ENCODE measurements around the gene TPRG1. TPM values are rescaled to one million over a fixed set of nuclear protein-coding genes. Genes with fewer than 3 reads are reported as not detected.

The TPRG1 gene
- total RNA-seq, 2 donors from 2014 or later = 2.1 to 4.6 TPM

- no peak for ATAC-seq
- 41 to 49% methylated on average over 6 of the region's 6 CpGs for WGBS, 2 donors
These were observed 30.8 kb downstream of the TPRG1 start for GRCh38 chr3:189202583-189202982.

DNA sequence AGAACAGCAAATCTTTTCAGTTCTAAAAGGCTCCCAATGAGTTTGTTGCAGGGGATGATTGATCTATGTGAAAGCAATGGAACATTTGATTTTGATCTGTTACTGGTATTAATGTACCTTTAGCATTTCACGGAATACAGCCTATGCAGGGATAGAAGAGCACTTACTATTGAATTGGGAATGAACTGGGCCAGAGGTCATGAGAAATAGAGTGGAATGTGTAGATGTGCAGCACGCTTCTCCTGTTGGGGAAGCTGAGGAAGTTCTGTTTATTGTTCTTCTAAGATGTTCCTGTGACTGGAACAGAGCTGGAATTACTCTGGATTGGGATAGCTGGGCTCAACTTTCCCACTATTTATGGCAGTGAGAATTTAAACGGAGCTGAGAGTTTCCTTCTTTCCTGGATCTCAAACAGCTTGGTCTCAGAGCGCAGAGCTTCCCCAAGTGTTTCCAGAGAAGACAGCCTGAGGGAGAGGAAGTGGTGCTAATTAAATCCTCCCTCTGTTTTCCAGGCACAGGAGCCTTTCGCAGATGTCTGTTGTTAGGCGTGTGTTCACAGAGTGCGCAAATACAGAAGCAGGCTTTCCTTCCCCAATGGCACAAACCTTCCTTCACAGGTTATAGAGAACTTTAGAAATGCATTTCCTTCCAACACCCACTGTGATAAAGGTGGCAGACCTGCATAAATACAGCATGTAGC is 32.5 kb downstream of the TPRG1 start:
- TF ChIP-seq POLR2A (IDR thresholded peaks at IDR 0.05) (no peak), CTCF (IDR thresholded peaks at IDR 0.05) (no peak)
- 70 to 81% methylated on average over 7 of the region's 7 CpGs for WGBS, 2 donors
- no peak for DNase-seq

More at GRCh38 chr3:189202583-189202982, 30.8 kb downstream of the TPRG1 start:
- no peak for DNase-seq
- no peak for TF ChIP-seq CTCF (IDR thresholded peaks at IDR 0.05)
- TF ChIP-seq POLR2A (IDR thresholded peaks at IDR 0.05) = no peak
- H3K36me3 ChIP-seq (replicated peaks in 1 of 2; ENCODE audit: insufficient read depth in 1 of 2, low read depth in 2 of 2) = no peaks in the 10 kb centered on the region
- H3K27ac ChIP-seq = no peak overlapping the region
- intact Hi-C loops (cut with DNase I) = no loop called here
- no peak overlapping the region for H3K4me3 ChIP-seq
- H3K27me3 ChIP-seq = no peaks in the 10 kb centered on the region
- H3K9me3 ChIP-seq = no peaks in the 10 kb centered on the region
- H3K4me1 ChIP-seq = no peaks in the 10 kb centered on the region

GRCh38 chr3:189204937-189205336 is 33.2 kb downstream of the TPRG1 start:
- WGBS, 2 donors = 64 to 68% methylated on average over 2 of the region's 2 CpGs
- no peaks in the 10 kb centered on the region for H3K4me1 ChIP-seq
- no peaks in the 10 kb centered on the region for H3K36me3 ChIP-seq (replicated peaks in 1 of 2; ENCODE audit: insufficient read depth in 1 of 2, low read depth in 2 of 2)
- no peak overlapping the region for H3K27ac ChIP-seq
- ATAC-seq (no peak), DNase-seq (no peak)
- no peaks in the 10 kb centered on the region for H3K9me3 ChIP-seq
- no peaks in the 10 kb centered on the region for H3K27me3 ChIP-seq
- TF ChIP-seq POLR2A (IDR thresholded peaks at IDR 0.05) (no peak), CTCF (IDR thresholded peaks at IDR 0.05) (no peak)
- intact Hi-C loops (cut with DNase I) = no loop called here
- no peak overlapping the region for H3K4me3 ChIP-seq

More for the DNA sequence above, 32.5 kb downstream of the TPRG1 start:
- no peak for ATAC-seq
- Histone ChIP-seq H3K4me1 (no peaks in the 10 kb centered on the region), H3K27me3 (no peaks in the 10 kb centered on the region), H3K9me3 (no peaks in the 10 kb centered on the region), H3K27ac (no peak overlapping the region), H3K36me3 (replicated peaks in 1 of 2; ENCODE audit: insufficient read depth in 1 of 2, low read depth in 2 of 2) (no peaks in the 10 kb centered on the region), H3K4me3 (no peak overlapping the region)
- intact Hi-C loops (cut with DNase I) = no loop called here

- WGBS, 2 donors = 62 to 75% methylated on average over 4 of the region's 4 CpGs
- Histone ChIP-seq H3K4me3 (no peak overlapping the region), H3K27me3 (no peaks in the 10 kb centered on the region), H3K36me3 (replicated peaks in 1 of 2; ENCODE audit: insufficient read depth in 1 of 2, low read depth in 2 of 2) (no peaks in the 10 kb centered on the region), H3K27ac (no peak overlapping the region), H3K4me1 (no peaks in the 10 kb centered on the region), H3K9me3 (no peaks in the 10 kb centered on the region)
- intact Hi-C loops (cut with DNase I) = no loop called here
- ATAC-seq (no peak), DNase-seq (no peak)
- no peak for TF ChIP-seq POLR2A (IDR thresholded peaks at IDR 0.05)
- no peak for TF ChIP-seq CTCF (IDR thresholded peaks at IDR 0.05)
These were observed 38.5 kb downstream of the TPRG1 start for GRCh38 chr3:189210251-189210770.

DNA sequence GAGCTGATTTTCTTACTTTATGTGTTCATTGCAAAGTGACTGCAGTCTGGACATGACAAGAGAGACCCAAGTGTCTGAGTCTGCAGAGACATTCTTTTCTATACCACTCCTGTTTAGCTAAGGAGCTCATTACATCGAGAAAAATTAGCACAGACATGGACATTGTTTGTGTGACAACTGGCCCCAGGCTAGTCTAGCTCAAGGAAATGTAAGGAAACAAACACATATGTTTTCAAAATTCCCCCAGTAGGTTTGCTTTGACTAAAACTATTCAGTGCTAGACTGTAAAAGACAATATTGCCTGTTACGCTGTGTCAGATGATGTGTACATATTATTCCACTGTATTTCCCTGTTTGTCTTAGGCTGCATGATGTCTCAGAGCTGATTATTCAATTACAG is 40.9 kb downstream of the TPRG1 start:
- H3K27ac ChIP-seq = no peak overlapping the region
- H3K9me3 ChIP-seq = no peaks in the 10 kb centered on the region
- no peaks in the 10 kb centered on the region for H3K36me3 ChIP-seq (replicated peaks in 1 of 2; ENCODE audit: insufficient read depth in 1 of 2, low read depth in 2 of 2)
- DNase-seq (no peak), ATAC-seq (no peak)
- no peak overlapping the region for H3K4me3 ChIP-seq
- H3K4me1 ChIP-seq = no peaks in the 10 kb centered on the region
- TF ChIP-seq CTCF (IDR thresholded peaks at IDR 0.05) (no peak), POLR2A (IDR thresholded peaks at IDR 0.05) (no peak)
- H3K27me3 ChIP-seq = no peaks in the 10 kb centered on the region
- 72 to 82% methylated on average over 2 of the region's 2 CpGs for WGBS, 2 donors
- intact Hi-C loops (cut with DNase I) = no loop called here

Measured in body of pancreas (tissue), 4 donors.